ENCODE data around the gene CIB4. TPM values are rescaled to one million over a fixed set of nuclear protein-coding genes. Genes with fewer than 3 reads are reported as not detected.

Gene CIB4
- total and polyA plus RNA-seq, 2 experiments from 2014 or later, result not detected

- Histone ChIP-seq H3K9me3 (ENCODE audit: low read depth) (no peaks in the 10 kb centered on the region), H3K4me1 (ENCODE audit: low read depth) (no peaks in the 10 kb centered on the region), H3K36me3 (no peaks in the 10 kb centered on the region), H3K27me3 (no peaks in the 10 kb centered on the region), H3K4me3 (no peak overlapping the region), H3K27ac (no peak overlapping the region)
- TF ChIP-seq CTCF (IDR thresholded peaks at IDR 0.05; ENCODE audit: low read depth, low read length), result no peak
- no peak for DNase-seq (ENCODE audit: low read depth in 1 of 2, low spot score in 1 of 2)
Observed at GRCh38 chr2:26633993-26634595, 7.1 kb downstream of the CIB4 start.

- Histone ChIP-seq H3K27ac (no peak overlapping the region), H3K27me3 (no peaks in the 10 kb centered on the region), H3K36me3 (no peaks in the 10 kb centered on the region), H3K4me1 (ENCODE audit: low read depth) (no peaks in the 10 kb centered on the region), H3K9me3 (ENCODE audit: low read depth) (no peaks in the 10 kb centered on the region), H3K4me3 (no peak overlapping the region)
- no peak for TF ChIP-seq CTCF (IDR thresholded peaks at IDR 0.05; ENCODE audit: low read depth, low read length)
- no peak for DNase-seq (ENCODE audit: low read depth in 1 of 2, low spot score in 1 of 2)
Observed at GRCh38 chr2:26633351-26633945, 7.7 kb downstream of the CIB4 start.

GRCh38 chr2:26632624-26633185 lies 8.5 kb downstream of the CIB4 start:
- no peak for TF ChIP-seq CTCF (IDR thresholded peaks at IDR 0.05; ENCODE audit: low read depth, low read length)
- Histone ChIP-seq H3K4me3 (no peak overlapping the region), H3K9me3 (ENCODE audit: low read depth) (no peaks in the 10 kb centered on the region), H3K27me3 (no peaks in the 10 kb centered on the region), H3K27ac (no peak overlapping the region), H3K4me1 (ENCODE audit: low read depth) (no peaks in the 10 kb centered on the region), H3K36me3 (no peaks in the 10 kb centered on the region)
- DNase-seq (ENCODE audit: low read depth in 1 of 2, low spot score in 1 of 2), result no peak

- no peak overlapping the region for H3K4me3 ChIP-seq
- no peak for TF ChIP-seq CTCF (IDR thresholded peaks at IDR 0.05; ENCODE audit: low read depth, low read length)
- no peaks in the 10 kb centered on the region for H3K36me3 ChIP-seq
- no peak for DNase-seq (ENCODE audit: low read depth in 1 of 2, low spot score in 1 of 2)
- no peaks in the 10 kb centered on the region for H3K9me3 ChIP-seq (ENCODE audit: low read depth)
- H3K27ac ChIP-seq, result no peak overlapping the region
- H3K4me1 ChIP-seq (ENCODE audit: low read depth), result no peaks in the 10 kb centered on the region
- H3K27me3 ChIP-seq, result no peaks in the 10 kb centered on the region
Observed at GRCh38 chr2:26631401-26632170, 9.6 kb downstream of the CIB4 start.

- Histone ChIP-seq H3K27me3 (no peaks in the 10 kb centered on the region), H3K9me3 (ENCODE audit: low read depth) (no peaks in the 10 kb centered on the region), H3K4me3 (no peak overlapping the region), H3K4me1 (ENCODE audit: low read depth) (no peaks in the 10 kb centered on the region), H3K36me3 (no peaks in the 10 kb centered on the region), H3K27ac (no peak overlapping the region)
- no peak for DNase-seq (ENCODE audit: low read depth in 1 of 2, low spot score in 1 of 2)
- TF ChIP-seq CTCF (IDR thresholded peaks at IDR 0.05; ENCODE audit: low read depth, low read length), result no peak
Observed at GRCh38 chr2:26630669-26631360, 10.4 kb downstream of the CIB4 start.

Data from cardiac muscle cell (in vitro differentiated cells and primary cell).